ENCODE measurements around the gene ZNF823.

ZNF823 gene

GRCh38 chr19:11705474-11705873, 33.3 kb downstream of the ZNF823 start:
- Histone ChIP-seq H3K27me3 (ENCODE audit: control insufficient read depth, insufficient read depth, low read length) (no peaks in the 10 kb centered on the region), H2AFZ (no peak overlapping the region), H3K27ac (no peak overlapping the region), H3K9ac (no peak overlapping the region), H3K36me3 (ENCODE audit: control insufficient read depth, insufficient read depth, low read length) (no peaks in the 10 kb centered on the region), H3K4me1 (no peaks in the 10 kb centered on the region), H3K79me2 (no peaks in the 10 kb centered on the region), H3K4me2 (ENCODE audit: low read length) (no peak overlapping the region), H3K4me3 (ENCODE audit: low read depth, low read length) (no peak overlapping the region), H3K9me3 (ENCODE audit: control insufficient read depth, low read length) (no peaks in the 10 kb centered on the region)
- TF ChIP-seq, protein P1, sequence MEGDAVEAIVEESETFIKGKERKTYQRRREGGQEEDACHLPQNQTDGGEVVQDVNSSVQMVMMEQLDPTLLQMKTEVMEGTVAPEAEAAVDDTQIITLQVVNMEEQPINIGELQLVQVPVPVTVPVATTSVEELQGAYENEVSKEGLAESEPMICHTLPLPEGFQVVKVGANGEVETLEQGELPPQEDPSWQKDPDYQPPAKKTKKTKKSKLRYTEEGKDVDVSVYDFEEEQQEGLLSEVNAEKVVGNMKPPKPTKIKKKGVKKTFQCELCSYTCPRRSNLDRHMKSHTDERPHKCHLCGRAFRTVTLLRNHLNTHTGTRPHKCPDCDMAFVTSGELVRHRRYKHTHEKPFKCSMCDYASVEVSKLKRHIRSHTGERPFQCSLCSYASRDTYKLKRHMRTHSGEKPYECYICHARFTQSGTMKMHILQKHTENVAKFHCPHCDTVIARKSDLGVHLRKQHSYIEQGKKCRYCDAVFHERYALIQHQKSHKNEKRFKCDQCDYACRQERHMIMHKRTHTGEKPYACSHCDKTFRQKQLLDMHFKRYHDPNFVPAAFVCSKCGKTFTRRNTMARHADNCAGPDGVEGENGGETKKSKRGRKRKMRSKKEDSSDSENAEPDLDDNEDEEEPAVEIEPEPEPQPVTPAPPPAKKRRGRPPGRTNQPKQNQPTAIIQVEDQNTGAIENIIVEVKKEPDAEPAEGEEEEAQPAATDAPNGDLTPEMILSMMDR (IDR thresholded peaks at IDR 0.05), result no peak

DNA sequence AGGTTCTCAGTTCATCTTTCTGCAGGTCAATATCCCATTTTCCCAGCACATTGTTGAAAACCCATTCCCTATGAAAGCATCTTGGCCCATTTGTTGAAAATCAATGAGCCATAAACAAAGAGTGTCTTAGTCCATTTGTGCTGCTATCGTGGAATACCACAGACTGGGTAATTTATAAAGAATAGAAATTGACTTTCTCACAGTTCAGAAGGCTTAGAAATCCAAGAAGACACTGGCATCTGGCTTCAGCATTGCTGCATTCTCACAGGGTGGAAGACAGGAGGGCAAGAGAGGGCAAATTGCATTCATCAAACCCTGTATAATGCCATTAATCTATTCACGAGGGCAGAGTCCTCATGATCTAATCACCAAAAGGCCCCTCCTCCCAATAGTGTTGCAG, 34.1 kb downstream of the ZNF823 start:
- Histone ChIP-seq H3K27ac (no peak overlapping the region), H3K27me3 (ENCODE audit: control insufficient read depth, insufficient read depth, low read length) (no peaks in the 10 kb centered on the region), H3K9me3 (ENCODE audit: control insufficient read depth, low read length) (no peaks in the 10 kb centered on the region), H3K4me2 (ENCODE audit: low read length) (no peak overlapping the region), H3K4me3 (ENCODE audit: low read depth, low read length) (no peak overlapping the region), H3K36me3 (ENCODE audit: control insufficient read depth, insufficient read depth, low read length) (no peaks in the 10 kb centered on the region), H3K4me1 (no peaks in the 10 kb centered on the region), H3K79me2 (no peaks in the 10 kb centered on the region), H3K9ac (no peak overlapping the region), H2AFZ (no peak overlapping the region)
- TF ChIP-seq, protein P1 (IDR thresholded peaks at IDR 0.05), result no peak

- Histone ChIP-seq H2AFZ (no peak overlapping the region), H3K9me3 (ENCODE audit: control insufficient read depth, low read length) (no peaks in the 10 kb centered on the region), H3K36me3 (ENCODE audit: control insufficient read depth, insufficient read depth, low read length) (no peaks in the 10 kb centered on the region), H3K4me2 (ENCODE audit: low read length) (no peak overlapping the region), H3K4me1 (no peaks in the 10 kb centered on the region), H3K79me2 (no peaks in the 10 kb centered on the region), H3K27ac (no peak overlapping the region), H3K9ac (no peak overlapping the region), H3K4me3 (ENCODE audit: low read depth, low read length) (no peak overlapping the region), H3K27me3 (ENCODE audit: control insufficient read depth, insufficient read depth, low read length) (no peaks in the 10 kb centered on the region)
- TF ChIP-seq, protein P1 (IDR thresholded peaks at IDR 0.05), result peak; percentile 78
These were observed 38.6 kb downstream of the ZNF823 start for GRCh38 chr19:11699931-11700794.

GRCh38 chr19:11698231-11698630, 40.5 kb downstream of the ZNF823 start:
- Histone ChIP-seq H2AFZ (no peak overlapping the region), H3K4me1 (no peaks in the 10 kb centered on the region), H3K27me3 (ENCODE audit: control insufficient read depth, insufficient read depth, low read length) (no peaks in the 10 kb centered on the region), H3K9me3 (ENCODE audit: control insufficient read depth, low read length) (no peaks in the 10 kb centered on the region), H3K4me2 (ENCODE audit: low read length) (no peak overlapping the region), H3K9ac (no peak overlapping the region), H3K4me3 (ENCODE audit: low read depth, low read length) (no peak overlapping the region), H3K27ac (no peak overlapping the region), H3K36me3 (ENCODE audit: control insufficient read depth, insufficient read depth, low read length) (no peaks in the 10 kb centered on the region), H3K79me2 (no peaks in the 10 kb centered on the region)
- TF ChIP-seq, protein P1 (IDR thresholded peaks at IDR 0.05), result no peak

Measured in parathyroid adenoma (tissue), 2 donors.